Measurements from ENCODE around the gene UGGT2.

UGGT2 gene, protein sequence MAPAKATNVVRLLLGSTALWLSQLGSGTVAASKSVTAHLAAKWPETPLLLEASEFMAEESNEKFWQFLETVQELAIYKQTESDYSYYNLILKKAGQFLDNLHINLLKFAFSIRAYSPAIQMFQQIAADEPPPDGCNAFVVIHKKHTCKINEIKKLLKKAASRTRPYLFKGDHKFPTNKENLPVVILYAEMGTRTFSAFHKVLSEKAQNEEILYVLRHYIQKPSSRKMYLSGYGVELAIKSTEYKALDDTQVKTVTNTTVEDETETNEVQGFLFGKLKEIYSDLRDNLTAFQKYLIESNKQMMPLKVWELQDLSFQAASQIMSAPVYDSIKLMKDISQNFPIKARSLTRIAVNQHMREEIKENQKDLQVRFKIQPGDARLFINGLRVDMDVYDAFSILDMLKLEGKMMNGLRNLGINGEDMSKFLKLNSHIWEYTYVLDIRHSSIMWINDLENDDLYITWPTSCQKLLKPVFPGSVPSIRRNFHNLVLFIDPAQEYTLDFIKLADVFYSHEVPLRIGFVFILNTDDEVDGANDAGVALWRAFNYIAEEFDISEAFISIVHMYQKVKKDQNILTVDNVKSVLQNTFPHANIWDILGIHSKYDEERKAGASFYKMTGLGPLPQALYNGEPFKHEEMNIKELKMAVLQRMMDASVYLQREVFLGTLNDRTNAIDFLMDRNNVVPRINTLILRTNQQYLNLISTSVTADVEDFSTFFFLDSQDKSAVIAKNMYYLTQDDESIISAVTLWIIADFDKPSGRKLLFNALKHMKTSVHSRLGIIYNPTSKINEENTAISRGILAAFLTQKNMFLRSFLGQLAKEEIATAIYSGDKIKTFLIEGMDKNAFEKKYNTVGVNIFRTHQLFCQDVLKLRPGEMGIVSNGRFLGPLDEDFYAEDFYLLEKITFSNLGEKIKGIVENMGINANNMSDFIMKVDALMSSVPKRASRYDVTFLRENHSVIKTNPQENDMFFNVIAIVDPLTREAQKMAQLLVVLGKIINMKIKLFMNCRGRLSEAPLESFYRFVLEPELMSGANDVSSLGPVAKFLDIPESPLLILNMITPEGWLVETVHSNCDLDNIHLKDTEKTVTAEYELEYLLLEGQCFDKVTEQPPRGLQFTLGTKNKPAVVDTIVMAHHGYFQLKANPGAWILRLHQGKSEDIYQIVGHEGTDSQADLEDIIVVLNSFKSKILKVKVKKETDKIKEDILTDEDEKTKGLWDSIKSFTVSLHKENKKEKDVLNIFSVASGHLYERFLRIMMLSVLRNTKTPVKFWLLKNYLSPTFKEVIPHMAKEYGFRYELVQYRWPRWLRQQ (N-terminal part only)

DNA sequence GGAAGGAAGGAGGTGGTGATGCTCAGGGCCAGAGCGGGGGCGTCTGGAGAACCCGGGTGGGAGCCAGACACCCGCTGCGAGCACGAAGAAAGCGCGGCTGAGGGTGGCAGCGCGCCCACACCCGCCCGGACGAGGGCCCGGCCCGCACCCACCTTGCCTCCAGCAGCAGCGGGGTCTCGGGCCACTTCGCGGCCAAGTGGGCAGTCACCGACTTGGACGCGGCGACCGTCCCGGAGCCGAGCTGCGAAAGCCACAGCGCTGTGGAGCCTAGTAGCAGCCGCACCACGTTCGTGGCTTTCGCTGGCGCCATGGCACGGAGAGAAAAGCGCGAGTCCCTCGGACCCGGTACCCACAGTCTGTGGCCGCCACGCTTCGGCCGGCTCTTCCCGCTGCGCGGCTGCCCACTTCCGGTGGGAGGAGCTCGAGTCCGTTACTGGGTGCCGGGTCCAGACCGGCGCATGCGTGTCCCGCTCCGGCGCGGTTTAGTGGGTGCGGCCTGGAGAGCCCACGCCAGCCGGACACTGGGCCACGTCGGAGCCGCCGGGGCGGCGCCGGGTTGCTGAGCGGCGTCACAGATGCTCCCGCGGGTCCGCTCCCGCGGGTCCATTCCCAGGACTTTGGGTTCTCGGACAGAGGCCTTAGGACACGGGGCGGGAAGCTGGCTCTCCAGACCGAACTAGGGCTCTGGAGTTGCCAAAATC, at the start of gene UGGT2:
TSS of gene UGGT2 (minus strand) at position 399 of the 701 bp plus-strand sequence. CDS start at position 310, 89 bp downstream.
- no peaks in the 10 kb centered on the region for H3K9me3 ChIP-seq (ENCODE audit: control insufficient read depth in 2 of 2, low read length in 2 of 2)
- peaks cover 0 to 2% of the 10 kb centered on the region in 2 donors for H3K4me1 ChIP-seq (ENCODE audit: control insufficient read depth in 2 of 2, insufficient read depth in 2 of 2, low read length in 2 of 2)
- no peaks in the 10 kb centered on the region for H3K27me3 ChIP-seq (ENCODE audit: control insufficient read depth in 2 of 2, insufficient read depth in 2 of 2, low read length in 2 of 2)
- peak within 1 kb of the TSS; percentile 71 to 77 for H3K27ac ChIP-seq (ENCODE audit: low read depth in 2 of 2, low read length in 2 of 2)
- H3K36me3 ChIP-seq (ENCODE audit: control insufficient read depth in 2 of 2, insufficient read depth in 2 of 2, low read length in 2 of 2), result no peaks in the 10 kb centered on the region
- H3K9ac ChIP-seq (ENCODE audit: low read depth in 1 of 2, low read length in 2 of 2), result peak within 1 kb of the TSS; percentile 79 to 87
- H3K4me3 ChIP-seq (ENCODE audit: low read length in 2 of 2), result peak within 1 kb of the TSS; percentile 78 to 96

DNA sequence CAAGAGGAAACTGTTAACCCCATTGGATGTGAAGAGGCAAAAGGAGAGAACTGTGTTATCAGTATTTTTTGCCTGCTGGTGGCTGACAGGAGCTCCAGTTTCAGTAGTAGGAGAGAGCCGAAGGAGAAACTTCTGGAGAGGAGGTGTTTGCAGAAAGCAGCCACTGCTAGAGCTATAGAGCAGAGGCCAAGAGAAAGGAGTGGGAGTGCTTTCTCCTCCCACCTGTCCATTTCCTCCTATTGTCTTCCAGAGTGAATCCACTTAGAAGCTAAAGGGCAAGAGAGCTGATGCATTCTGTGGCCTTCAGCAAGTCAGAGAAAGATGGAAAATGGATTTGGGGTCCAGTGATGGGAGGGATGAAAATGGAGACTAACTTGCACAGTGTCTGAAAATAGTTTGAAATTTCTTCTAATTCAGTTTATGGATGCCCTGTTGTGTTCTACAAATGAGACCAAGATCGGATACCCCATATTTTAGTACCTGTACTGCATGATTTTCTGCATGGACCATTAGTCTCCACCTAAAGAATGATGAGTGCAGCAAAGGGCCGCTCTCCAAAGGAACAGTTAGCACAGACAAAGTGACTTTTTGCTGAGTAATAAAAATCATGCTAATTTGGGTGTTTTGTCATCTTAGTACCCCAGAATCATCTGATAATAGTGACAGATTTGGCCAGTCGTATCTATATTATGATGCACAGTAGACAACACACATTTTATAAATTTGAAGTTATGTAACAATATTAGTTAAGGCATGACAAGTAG, 47.4 kb upstream of the UGGT2 start:
- H3K4me3 ChIP-seq (ENCODE audit: low read length in 2 of 2), result no peak overlapping the region
- H3K9me3 ChIP-seq (ENCODE audit: control insufficient read depth in 2 of 2, low read length in 2 of 2), result no peaks in the 10 kb centered on the region
- no peaks in the 10 kb centered on the region for H3K27me3 ChIP-seq (ENCODE audit: control insufficient read depth in 2 of 2, insufficient read depth in 2 of 2, low read length in 2 of 2)
- no peaks in the 10 kb centered on the region for H3K36me3 ChIP-seq (ENCODE audit: control insufficient read depth in 2 of 2, insufficient read depth in 2 of 2, low read length in 2 of 2)
- no peaks in the 10 kb centered on the region for H3K4me1 ChIP-seq (ENCODE audit: control insufficient read depth in 2 of 2, insufficient read depth in 2 of 2, low read length in 2 of 2)
- H3K27ac ChIP-seq (ENCODE audit: low read depth in 2 of 2, low read length in 2 of 2), result no peak overlapping the region
- H3K9ac ChIP-seq (ENCODE audit: low read depth in 1 of 2, low read length in 2 of 2), result no peak overlapping the region

DNA sequence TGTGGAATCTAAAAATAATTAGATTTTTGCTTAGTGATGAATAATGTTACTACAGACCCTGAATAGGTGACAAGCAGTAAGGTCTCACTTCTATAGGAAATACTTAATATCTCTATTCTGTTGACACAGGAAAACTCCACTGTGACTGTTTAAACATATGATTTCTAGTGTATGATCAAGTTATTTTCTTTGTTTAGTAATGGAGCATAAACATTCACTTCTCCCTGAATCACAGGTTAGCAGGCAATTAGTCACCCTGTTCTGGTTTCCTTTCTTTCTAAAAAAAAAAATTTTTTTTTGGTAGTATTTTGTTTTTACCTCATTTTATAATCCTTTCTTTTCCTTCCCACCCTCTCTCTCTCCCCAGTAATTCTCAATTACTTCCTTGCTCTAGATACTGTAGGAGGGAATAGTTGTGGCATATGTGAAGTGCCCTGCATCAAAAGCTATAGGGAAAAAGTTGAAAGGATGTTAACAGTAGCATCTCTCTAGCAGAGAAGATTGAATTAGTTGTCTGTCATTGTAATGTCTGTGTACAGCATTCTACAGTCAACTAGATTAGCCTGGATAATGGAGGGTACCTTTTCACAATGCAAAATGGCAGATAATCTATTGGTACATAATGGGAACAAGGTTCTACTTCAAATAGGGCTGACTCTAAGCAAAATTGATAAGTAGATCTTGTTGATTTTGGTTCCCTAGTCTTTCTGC, 40.2 kb upstream of the UGGT2 start:
- Histone ChIP-seq H3K4me1 (ENCODE audit: control insufficient read depth in 2 of 2, insufficient read depth in 2 of 2, low read length in 2 of 2) (peaks cover 4 to 9% of the 10 kb centered on the region in 2 donors), H3K4me3 (ENCODE audit: low read length in 2 of 2) (no peak overlapping the region), H3K9me3 (ENCODE audit: control insufficient read depth in 2 of 2, low read length in 2 of 2) (no peaks in the 10 kb centered on the region), H3K9ac (ENCODE audit: low read depth in 1 of 2, low read length in 2 of 2) (no peak overlapping the region), H3K27ac (ENCODE audit: low read depth in 2 of 2, low read length in 2 of 2) (no peak overlapping the region), H3K36me3 (ENCODE audit: control insufficient read depth in 2 of 2, insufficient read depth in 2 of 2, low read length in 2 of 2) (no peaks in the 10 kb centered on the region), H3K27me3 (ENCODE audit: control insufficient read depth in 2 of 2, insufficient read depth in 2 of 2, low read length in 2 of 2) (peaks cover 23 to 28% of the 10 kb centered on the region in 2 donors)

DNA sequence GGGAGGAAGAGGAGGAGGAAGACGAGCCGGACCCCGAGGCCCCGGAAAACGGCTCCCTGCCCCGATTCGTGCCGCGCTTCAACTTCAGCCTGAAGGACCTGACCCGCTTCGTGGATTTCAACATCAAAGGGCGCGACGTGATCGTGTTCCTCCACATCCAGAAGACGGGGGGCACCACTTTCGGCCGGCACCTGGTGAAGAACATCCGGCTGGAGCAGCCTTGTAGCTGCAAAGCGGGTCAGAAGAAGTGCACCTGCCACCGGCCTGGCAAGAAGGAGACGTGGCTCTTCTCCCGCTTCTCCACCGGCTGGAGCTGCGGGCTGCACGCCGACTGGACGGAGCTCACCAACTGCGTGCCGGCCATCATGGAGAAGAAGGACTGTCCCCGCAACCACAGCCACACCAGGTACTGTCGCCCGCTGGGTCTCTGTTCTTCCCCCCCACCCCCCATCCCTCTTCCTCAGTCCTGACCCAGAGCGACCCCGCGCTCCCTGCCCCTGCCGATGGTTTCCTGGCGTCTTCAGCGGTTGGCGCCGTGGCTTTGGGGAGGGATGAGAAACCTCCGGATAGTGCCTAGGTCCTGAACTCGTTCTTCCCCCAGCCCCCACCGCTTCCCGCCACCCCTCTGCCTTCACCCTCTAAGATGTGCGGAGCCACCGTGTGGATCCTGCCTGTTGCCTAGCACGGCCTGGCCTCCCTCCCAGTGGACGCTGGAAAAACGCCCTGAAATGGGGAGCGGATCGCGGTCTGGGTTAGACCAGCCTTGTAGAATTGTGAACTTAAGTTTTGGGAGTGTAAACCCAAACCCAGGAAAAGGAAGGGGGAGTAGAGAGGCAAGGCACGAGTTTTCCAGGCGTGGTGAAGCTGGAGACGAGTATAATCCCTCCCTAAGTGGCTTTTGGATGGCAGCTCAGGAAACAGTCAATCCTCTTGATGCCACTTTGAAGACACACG, 38.2 kb upstream of the UGGT2 start:
- H3K4me3 ChIP-seq (ENCODE audit: low read length in 2 of 2), result no peak overlapping the region
- H3K36me3 ChIP-seq (ENCODE audit: control insufficient read depth in 2 of 2, insufficient read depth in 2 of 2, low read length in 2 of 2), result no peaks in the 10 kb centered on the region
- no peaks in the 10 kb centered on the region for H3K9me3 ChIP-seq (ENCODE audit: control insufficient read depth in 2 of 2, low read length in 2 of 2)
- H3K27ac ChIP-seq (ENCODE audit: low read depth in 2 of 2, low read length in 2 of 2), result no peak overlapping the region
- H3K27me3 ChIP-seq (ENCODE audit: control insufficient read depth in 2 of 2, insufficient read depth in 2 of 2, low read length in 2 of 2), result peaks cover 27 to 39% of the 10 kb centered on the region in 2 donors
- H3K9ac ChIP-seq (ENCODE audit: low read depth in 1 of 2, low read length in 2 of 2), result no peak overlapping the region
- peaks cover 4 to 9% of the 10 kb centered on the region in 2 donors for H3K4me1 ChIP-seq (ENCODE audit: control insufficient read depth in 2 of 2, insufficient read depth in 2 of 2, low read length in 2 of 2)

DNA sequence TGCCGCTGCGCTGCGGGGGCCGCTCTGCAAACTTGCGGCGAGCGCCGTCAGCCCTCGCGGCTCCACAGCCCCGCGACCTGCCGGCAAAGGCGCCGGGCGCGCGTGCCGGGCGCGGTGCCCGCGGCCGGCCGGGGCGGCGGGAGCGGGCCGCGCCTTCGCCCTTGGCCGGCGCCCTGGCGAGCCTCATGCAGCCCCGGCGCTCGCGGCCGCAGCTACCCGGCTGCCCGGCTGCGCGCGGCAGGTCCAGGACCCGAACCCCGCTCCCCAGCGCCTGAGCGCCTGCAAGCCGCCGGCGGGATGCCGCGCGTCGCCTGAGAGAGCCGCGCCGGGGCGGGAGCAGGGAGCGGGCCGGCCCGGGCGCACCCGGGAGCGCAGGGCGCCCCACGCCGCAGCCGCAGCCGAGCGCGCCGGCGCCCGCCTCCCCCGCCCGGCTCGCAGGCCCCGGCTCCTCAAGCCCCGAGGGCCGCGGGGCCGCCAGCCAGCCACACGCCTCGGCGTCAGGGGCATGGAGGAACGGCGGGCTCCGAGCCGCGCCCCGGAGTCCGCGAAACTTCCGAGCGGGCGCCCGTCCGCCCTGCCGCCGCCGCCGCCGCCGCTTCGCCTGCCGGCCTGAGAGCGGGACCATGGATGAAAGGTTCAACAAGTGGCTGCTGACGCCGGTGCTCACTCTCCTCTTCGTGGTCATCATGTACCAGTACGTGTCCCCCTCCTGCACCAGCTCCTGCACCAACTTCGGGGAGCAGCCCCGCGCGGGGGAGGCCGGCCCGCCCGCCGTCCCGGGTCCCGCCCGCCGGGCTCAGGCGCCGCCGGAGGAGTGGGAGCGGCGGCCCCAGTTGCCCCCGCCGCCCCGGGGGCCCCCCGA, 37.3 kb upstream of the UGGT2 start:
- no peaks in the 10 kb centered on the region for H3K36me3 ChIP-seq (ENCODE audit: control insufficient read depth in 2 of 2, insufficient read depth in 2 of 2, low read length in 2 of 2)
- H3K27ac ChIP-seq (ENCODE audit: low read depth in 2 of 2, low read length in 2 of 2), result no peak overlapping the region
- no peak overlapping the region for H3K9ac ChIP-seq (ENCODE audit: low read depth in 1 of 2, low read length in 2 of 2)

DNA sequence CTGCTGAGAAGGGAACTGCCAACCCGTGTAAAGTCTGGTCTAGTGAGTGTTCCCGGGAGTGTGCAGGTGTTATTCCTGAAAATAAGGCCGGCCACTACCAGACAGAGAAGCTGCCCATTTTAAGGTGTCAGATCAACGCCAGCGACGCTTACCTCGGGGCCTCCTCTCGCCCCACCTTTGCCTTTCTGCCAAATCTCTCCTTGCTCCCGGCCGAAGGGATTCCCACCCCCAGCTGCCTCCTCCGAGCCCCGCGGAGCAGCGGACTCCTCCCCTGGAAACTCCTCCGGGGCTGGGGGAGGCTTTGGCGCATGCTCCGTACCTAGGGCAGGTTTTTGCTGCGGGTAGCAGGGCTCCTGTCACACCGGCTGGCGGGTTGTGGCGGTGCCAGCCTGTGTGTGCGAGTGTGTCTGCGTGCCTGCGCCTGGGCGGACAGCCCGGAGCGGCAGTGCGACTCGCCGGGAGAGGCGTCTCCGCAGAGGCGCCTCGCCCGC, 36.6 kb upstream of the UGGT2 start, which contains the start of gene HS6ST3:
TSS of gene HS6ST3 (plus strand) at position 359 of the 491 bp plus-strand sequence.
- Histone ChIP-seq H3K4me1 (ENCODE audit: control insufficient read depth in 2 of 2, insufficient read depth in 2 of 2, low read length in 2 of 2) (peaks cover 4 to 9% of the 10 kb centered on the region in 2 donors), H3K27me3 (ENCODE audit: control insufficient read depth in 2 of 2, insufficient read depth in 2 of 2, low read length in 2 of 2) (peaks cover 27 to 41% of the 10 kb centered on the region in 2 donors), H3K9ac (ENCODE audit: low read depth in 1 of 2, low read length in 2 of 2) (no peak within 1 kb of the TSS)

More for the DNA sequence above, 37.3 kb upstream of the UGGT2 start:
- peaks cover 27 to 41% of the 10 kb centered on the region in 2 donors for H3K27me3 ChIP-seq (ENCODE audit: control insufficient read depth in 2 of 2, insufficient read depth in 2 of 2, low read length in 2 of 2)
- H3K4me3 ChIP-seq (ENCODE audit: low read length in 2 of 2), result peak overlapping the region in 1 of 2 donors; percentile 41
- H3K9me3 ChIP-seq (ENCODE audit: control insufficient read depth in 2 of 2, low read length in 2 of 2), result no peaks in the 10 kb centered on the region
- H3K4me1 ChIP-seq (ENCODE audit: control insufficient read depth in 2 of 2, insufficient read depth in 2 of 2, low read length in 2 of 2), result peaks cover 4 to 9% of the 10 kb centered on the region in 2 donors

DNA sequence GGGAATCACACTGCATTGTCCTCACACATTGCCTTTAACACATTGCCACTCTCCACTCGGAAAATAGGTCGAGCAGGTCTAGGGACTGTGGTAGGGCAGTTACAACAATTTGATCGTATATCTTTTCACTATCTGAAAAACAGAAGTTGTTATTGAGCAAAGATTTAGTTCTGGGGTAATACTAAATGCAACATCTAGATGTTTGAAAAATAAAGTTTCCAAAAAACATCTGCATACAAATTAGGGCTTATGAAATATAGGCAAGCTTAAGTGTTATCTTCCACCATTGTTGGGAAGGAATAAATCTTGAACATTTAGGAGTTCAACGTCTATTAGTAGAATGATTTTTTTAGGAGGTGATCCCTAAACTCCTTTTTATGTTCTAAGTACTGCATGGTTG, 35.9 kb upstream of the UGGT2 start:
- H3K27ac ChIP-seq (ENCODE audit: low read depth in 2 of 2, low read length in 2 of 2), result no peak overlapping the region
- H3K9ac ChIP-seq (ENCODE audit: low read depth in 1 of 2, low read length in 2 of 2), result no peak overlapping the region
- peaks cover 27 to 41% of the 10 kb centered on the region in 2 donors for H3K27me3 ChIP-seq (ENCODE audit: control insufficient read depth in 2 of 2, insufficient read depth in 2 of 2, low read length in 2 of 2)
- no peaks in the 10 kb centered on the region for H3K9me3 ChIP-seq (ENCODE audit: control insufficient read depth in 2 of 2, low read length in 2 of 2)
- peaks cover 4 to 9% of the 10 kb centered on the region in 2 donors for H3K4me1 ChIP-seq (ENCODE audit: control insufficient read depth in 2 of 2, insufficient read depth in 2 of 2, low read length in 2 of 2)
- H3K36me3 ChIP-seq (ENCODE audit: control insufficient read depth in 2 of 2, insufficient read depth in 2 of 2, low read length in 2 of 2), result no peaks in the 10 kb centered on the region
- no peak overlapping the region for H3K4me3 ChIP-seq (ENCODE audit: low read length in 2 of 2)

More for the DNA sequence above, 36.6 kb upstream of the UGGT2 start, which contains the start of gene HS6ST3:
- Histone ChIP-seq H3K36me3 (ENCODE audit: control insufficient read depth in 2 of 2, insufficient read depth in 2 of 2, low read length in 2 of 2) (no peaks in the 10 kb centered on the region), H3K4me3 (ENCODE audit: low read length in 2 of 2) (peak within 1 kb of the TSS; percentile 9 to 47), H3K27ac (ENCODE audit: low read depth in 2 of 2, low read length in 2 of 2) (no peak within 1 kb of the TSS), H3K9me3 (ENCODE audit: control insufficient read depth in 2 of 2, low read length in 2 of 2) (no peaks in the 10 kb centered on the region)
